ENCODE data around the gene BRAT1. TPM values are rescaled to one million over a fixed set of nuclear protein-coding genes. Genes with fewer than 3 reads are reported as not detected.

The BRAT1 gene
- total RNA-seq, 4 donors from 2014 or later: 15.5 to 28.3 (median 22.8) TPM

GRCh38 chr7:2528481-2529095 is 26.7 kb downstream of the BRAT1 start:
- intact Hi-C loops (cut with DNase I): no loop called here
- Histone ChIP-seq H3K36me3 (peaks cover 0 to 29% (median 6%) of the 10 kb centered on the region in 3 donors), H3K4me1 (peaks cover 75 to 84% (median 76%) of the 10 kb centered on the region in 3 donors), H3K27me3 (peaks cover 0 to 86% (median 3%) of the 10 kb centered on the region in 4 donors), H3K27ac (peak overlapping the region; percentile 68 to 90 (median 80)), H3K4me3 (peak overlapping the region in 1 of 4 donors; percentile 37), H3K9me3 (no peaks in the 10 kb centered on the region)
- TF ChIP-seq POLR2A (IDR thresholded peaks at IDR 0.05): no peak
- no peak for TF ChIP-seq CTCF (IDR thresholded peaks at IDR 0.05)
- 78 to 79% methylated on average over 4 to 9 of the region's 18 CpGs for WGBS, 2 donors
- no peak for DNase-seq

- no peaks in the 10 kb centered on the region for H3K9me3 ChIP-seq
- TF ChIP-seq CTCF (IDR thresholded peaks at IDR 0.05): no peak
- H3K27me3 ChIP-seq: peaks cover 0 to 94% (median 3%) of the 10 kb centered on the region in 4 donors
- intact Hi-C loops (cut with DNase I): no loop called here
- H3K4me1 ChIP-seq: peaks cover 82 to 92% (median 84%) of the 10 kb centered on the region in 3 donors
- H3K36me3 ChIP-seq: peaks cover 0 to 29% (median 6%) of the 10 kb centered on the region in 3 donors
- 31 to 33% methylated on average over 9 of the region's 17 CpGs for WGBS, 2 donors
- H3K27ac ChIP-seq: peak overlapping the region; percentile 33 to 90 (median 80)
- H3K4me3 ChIP-seq: no peak overlapping the region
- no peak for DNase-seq
Observed at GRCh38 chr7:2527505-2528467, 27.5 kb downstream of the BRAT1 start.

GRCh38 chr7:2526659-2527504 is 28.4 kb downstream of the BRAT1 start:
- WGBS, 2 donors: 76% methylated on average over 5 of the region's 40 CpGs; no CpG with 5 or more reads in 1 of the 2 donors
- Histone ChIP-seq H3K9me3 (no peaks in the 10 kb centered on the region), H3K4me3 (no peak overlapping the region), H3K36me3 (peaks cover 0 to 29% (median 6%) of the 10 kb centered on the region in 3 donors), H3K4me1 (peaks cover 89 to 100% (median 93%) of the 10 kb centered on the region in 3 donors), H3K27me3 (peaks cover 0 to 98% (median 3%) of the 10 kb centered on the region in 4 donors), H3K27ac (peak overlapping the region; percentile 33 to 88 (median 66))
- no peak for DNase-seq
- TF ChIP-seq POLR2A (IDR thresholded peaks at IDR 0.05): no peak
- intact Hi-C loops (cut with DNase I): no loop called here

GRCh38 chr7:2525658-2526630 is 29.4 kb downstream of the BRAT1 start:
- Histone ChIP-seq H3K27me3 (peaks cover 3 to 98% (median 5%) of the 10 kb centered on the region in 4 donors), H3K4me1 (peaks cover 84 to 100% (median 93%) of the 10 kb centered on the region in 3 donors), H3K9me3 (no peaks in the 10 kb centered on the region), H3K36me3 (peaks cover 0 to 29% (median 6%) of the 10 kb centered on the region in 3 donors), H3K27ac (peak overlapping the region in 3 of 4 donors; percentile 76 to 88 (median 78)), H3K4me3 (no peak overlapping the region)
- intact Hi-C loops (cut with DNase I): no loop called here
- DNase-seq: no peak
- 72 to 74% methylated on average over 5 to 18 of the region's 36 CpGs for WGBS, 2 donors
- TF ChIP-seq POLR2A (IDR thresholded peaks at IDR 0.05): no peak
